ENCODE results near the gene IGF1R.

The IGF1R gene

DNA sequence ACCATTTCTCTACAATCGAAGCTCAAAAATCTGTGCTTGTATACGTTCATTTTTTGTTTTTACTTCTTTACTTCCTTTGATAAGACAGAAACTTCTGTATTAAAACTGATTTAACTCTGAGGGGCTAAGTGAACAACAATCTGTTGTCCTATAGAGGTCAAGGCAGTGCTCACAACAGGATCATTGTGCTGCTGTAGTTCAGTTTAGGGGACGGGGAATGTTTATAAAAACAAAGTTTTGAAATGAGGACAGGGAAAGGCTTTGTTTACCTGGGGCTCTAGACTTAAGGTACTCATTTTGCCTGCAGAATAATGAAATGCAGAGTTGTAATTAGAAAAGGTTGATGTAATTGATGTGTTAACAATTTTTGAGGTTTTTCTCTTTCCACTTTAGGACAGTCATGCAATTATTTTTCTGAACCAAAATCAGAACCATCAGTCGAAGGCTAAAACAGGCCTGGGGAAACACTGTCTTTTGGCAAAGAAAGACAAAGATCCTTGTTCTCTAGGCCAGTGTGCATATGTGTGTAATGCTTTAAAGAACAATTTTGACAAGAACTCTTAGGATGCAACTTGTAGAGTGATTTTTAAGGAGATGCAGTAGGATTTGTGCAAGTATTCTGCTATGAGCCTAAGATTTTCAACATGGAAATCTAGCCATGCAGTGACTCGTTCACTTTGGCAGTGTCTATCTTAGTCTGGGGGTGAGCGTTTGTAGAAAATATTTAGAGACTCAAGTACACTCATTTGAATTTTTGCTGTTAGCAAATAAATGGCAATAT, 194.0 kb downstream of the IGF1R start:
- no peak for DNase-seq

DNA sequence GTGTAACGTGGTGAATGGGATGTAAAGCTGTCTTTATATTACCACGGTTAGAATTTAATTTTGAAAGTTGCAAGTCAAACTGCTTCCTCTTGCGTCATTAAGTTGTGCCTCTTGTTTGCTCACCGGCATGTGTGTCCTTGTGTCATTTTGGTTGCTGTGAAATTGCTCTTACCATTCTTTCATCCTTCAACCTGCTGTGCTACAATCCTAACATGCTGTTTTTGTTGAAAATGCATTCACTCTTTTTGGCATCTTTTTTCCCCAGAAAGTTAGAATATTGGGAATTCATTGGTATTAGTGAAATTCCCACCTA, 194.6 kb downstream of the IGF1R start:
- DNase-seq: no peak

DNA sequence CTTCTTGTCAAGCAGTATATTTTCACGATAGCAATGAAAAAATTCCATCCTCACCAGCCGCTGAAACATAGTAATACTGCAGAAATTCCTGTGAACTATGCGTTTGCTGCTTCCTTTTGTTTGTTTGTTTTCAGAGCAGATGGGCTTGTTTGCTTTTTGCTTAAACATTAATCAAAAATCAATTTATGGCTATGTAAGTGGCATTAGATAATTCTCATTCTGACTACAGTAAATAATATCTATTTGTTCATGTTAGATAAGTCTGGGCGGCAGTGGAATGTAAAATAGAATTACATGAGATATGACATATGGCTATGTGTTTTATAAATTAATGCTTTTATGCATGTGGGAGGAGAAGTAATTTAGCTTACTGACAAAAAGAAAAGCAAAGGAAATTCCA, 195.5 kb downstream of the IGF1R start:
- peak; percentile 68 for DNase-seq

DNA sequence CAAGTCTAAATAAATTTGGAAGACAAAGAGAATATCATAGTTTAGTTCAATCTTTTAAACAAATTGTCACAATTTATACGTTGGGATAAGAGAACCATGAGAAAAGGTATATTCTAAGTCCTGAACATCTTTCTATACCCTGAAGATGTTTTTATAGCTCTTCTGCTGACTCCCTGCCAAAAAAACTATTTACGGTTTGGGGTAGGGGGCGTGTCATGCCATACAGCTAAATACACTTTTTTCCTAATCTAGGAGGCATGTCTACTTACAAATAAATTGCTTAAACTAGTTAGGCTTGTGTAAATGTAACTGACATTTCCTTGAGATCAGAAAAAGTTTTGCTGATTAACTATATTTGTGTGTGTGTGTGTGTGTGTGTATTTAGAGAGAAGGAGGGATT, 195.9 kb downstream of the IGF1R start:
- DNase-seq: peak; percentile 38

DNA sequence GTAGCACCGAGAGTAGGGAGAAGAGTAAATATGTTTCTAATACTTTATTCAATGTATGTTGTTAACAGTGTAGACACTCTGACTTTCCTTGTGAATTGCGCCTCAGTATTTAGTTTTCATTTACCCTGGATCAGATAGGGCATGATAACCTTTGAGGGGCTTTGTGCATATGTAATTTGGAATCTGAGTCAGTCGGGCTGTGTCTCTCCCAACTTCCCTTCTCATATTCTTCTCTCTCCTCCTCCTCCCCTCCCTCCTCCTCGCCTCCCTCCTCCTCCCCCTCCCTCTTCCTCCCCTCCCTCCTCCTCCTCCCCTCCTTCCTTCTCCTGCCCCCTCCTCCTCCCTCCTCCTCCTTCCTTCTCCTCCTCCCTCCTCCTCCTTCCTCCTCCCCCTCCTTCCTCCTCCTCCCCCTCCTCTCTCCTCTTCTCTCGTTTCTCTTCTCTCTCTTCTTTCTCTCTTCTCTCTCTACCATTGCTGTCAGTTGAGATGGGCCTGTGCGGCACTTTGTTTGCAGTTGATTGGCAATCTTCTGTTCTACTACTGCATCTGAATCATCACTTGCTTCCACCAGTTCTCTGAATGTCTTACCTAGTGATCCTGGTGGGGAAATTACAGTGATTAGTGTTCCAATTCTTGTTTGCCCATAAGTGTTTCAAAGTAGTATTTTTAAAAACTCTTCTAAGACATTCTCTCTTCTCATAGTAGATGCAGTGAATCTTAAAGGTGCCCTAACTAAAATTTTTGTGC, 197.0 kb downstream of the IGF1R start:
- DNase-seq: no peak

DNA sequence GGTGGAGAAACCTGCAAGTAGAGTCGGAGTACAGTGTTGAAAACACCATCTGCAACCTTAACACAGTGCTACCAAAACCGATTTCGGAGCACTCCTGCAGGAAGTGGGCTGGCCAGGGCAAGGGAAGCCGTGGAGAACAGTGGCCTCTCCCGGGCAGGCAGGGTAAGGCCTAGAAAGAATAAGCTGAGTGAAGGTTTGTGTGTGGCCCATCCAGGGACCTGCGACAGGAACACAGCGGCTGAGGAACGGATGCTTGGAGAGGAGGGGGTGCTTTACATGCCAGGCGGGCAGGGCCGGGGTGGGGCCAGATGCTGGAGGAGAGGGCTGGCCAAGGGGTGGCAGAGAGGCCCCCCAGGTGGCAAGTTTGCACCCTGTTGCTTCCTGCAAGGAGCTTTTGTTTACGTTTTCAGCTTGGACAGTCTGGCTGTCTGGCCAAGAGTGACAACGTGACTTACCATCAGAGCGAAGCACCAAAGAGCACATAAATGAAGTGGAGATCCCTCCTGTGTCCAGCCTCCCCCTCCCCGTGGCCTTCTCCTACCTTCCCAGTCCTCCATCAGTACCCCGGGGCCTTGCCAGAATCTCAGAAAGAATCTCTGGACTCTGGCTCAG, 202.7 kb downstream of the IGF1R start:
- peak; percentile 80 for DNase-seq

DNA sequence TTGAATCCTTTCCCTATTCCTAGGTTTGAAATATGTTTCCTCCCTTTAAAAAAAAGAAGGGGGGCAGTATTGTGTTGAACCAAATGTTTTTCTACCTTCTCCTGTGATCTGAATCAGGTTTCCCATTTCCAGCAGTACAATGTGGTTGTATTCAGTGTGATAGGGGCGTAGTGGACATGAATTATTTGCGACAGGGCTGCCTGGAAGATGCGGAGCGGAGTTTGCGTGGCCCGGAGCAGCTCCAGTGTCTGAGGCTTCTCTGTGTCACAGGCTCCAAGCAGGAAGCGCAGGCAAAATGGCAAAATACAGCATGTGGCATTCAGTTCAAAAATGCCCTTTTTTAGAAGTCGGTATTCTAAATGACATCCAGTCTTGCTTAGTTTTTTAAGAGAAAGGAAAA, 204.8 kb downstream of the IGF1R start:
- DNase-seq: peak; percentile 84

DNA sequence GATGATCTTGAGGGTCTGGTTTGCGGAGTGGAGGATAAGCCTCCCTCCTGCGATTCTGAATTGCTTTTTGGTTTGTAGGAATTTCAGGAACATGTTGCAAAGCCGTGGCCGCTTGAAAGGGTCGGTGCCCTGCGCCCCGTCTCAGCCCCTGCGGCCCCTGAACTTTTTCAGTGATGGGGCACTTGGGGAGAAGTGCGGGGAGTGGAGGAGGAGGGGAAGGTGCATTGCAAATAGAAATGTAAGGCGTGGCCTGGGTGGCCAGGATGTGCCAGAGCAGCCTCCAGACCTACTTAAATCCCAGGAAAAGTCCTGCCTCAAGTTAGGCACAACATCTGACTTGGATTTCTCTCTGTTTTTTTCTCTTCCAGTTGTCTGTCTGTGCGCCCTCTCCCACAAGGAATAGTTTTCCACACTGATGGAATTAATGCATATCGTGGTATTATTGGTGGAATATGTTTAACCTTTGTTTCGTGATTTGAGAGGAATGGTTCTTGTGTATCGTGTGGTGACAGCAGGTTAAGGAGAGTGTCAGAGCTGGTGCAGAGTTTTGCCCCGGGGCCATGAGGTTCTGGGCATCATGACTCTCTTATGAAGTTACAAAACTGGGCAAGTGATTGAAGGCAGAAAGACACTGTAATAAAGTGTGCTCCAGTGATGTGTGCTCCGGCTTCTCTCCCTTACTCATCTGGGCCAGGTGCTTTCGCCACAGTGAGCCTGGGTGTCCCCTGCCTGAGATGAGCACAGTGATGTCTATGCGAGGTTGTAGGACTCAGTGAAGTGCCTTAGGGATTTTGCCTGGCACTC, 205.5 kb downstream of the IGF1R start:
- DNase-seq: no peak

DNA sequence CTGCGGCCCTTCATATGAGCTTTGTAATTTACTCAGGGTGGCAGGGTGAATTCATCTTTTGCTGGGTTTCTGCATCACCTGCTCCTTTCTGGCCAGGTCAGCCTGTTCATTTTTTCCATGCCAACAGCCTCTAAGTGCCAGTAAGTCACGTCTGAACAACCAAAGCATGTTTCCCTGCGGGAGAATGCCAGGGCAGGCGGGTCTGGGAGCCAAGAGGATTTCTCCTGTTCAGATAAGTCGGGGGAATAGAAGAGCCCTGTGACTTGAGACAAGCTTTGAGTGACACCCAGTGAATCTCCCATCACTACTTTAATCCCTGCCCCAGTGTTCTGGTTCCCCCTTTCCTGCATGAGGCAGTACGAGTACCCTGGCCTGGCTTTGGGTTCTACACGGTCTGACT, 206.2 kb downstream of the IGF1R start:
- no peak for DNase-seq

DNA sequence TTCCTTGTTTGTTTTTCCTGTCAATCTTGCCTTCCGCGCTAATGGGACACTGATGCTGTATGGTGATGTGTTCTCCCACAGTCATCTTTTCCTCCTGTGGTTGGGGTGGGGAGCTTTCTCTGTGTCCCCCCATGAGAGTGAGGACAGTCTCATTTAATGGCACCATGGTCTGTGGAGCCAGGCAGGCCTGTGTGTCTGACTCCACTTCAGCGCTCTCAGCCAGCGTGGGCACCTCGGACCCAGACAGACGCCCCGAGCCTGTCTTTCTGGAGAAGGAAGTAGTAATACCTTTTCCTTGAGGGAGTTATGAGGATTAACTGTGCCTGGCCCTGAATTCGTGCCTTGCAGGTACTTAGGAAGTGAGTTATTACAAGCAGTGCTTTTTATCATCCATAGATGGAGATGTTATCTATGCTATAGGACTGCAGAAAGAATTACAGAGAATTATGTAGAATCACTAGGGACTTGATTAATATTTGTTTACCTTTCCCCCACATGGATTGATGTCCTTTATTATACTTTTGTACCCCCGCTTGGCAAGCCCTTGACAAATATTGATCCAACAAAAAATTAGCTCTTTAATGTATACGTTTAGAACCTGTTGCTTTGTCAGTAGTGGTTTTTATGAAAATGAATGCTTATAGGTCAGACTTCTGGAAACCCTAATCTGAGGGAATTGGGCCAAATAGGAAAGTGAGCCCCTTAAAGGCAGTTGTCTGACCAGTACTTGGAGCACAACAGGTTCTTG, 206.9 kb downstream of the IGF1R start:
- peak; percentile 57 for DNase-seq

DNA sequence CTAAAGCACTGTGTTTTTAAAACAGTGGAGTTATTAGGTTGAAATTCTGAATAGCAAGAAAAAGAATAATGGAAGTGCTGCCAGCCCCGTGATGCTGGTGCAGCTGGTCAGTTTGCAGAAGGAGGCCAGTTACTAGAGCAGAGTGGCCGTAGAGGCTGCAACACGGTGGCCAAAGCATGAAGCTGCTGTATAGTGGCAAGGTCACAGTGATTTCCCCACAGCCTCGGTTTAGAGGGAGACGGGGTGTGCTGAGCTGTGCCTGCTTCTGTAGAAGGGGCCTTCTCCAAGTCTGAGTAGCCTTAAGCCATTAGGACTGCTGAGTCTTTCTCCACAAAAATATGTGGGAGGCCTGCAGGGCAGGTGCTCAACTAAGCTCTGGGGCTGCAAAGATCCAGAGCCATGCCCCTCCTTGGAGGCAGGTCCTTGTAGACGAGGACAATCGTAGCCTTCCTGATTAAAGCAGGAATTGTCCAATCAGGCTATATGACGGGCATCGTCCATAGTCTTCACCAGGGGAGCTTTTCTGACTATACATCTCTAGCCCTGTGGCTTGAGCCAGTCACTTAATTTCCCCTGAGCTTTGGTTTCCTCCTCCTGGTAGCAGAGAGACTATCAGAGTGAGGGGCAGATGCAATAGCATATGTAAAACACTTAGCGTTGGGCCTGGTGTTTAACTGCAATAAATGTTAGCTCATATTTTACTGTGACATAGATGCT, 207.6 kb downstream of the IGF1R start:
- DNase-seq: no peak

DNA sequence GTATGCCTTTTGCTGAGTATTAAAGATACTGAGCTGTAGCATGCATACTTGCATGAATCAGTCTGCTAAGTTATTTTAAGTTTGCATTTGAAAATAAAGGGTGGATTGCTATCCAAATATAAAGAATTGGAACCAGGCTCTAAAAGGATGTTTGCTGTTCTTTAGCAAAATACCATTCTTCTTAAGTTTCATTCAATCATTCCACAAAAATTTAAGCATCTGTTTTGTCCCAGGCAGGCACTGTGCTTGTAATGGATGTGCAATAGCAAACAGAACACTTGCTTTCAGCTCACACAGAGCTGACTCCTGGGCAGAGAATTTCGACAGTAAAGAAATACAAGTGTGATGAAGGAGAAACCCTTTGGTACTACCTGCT, 208.2 kb downstream of the IGF1R start:
- DNase-seq: no peak

DNA sequence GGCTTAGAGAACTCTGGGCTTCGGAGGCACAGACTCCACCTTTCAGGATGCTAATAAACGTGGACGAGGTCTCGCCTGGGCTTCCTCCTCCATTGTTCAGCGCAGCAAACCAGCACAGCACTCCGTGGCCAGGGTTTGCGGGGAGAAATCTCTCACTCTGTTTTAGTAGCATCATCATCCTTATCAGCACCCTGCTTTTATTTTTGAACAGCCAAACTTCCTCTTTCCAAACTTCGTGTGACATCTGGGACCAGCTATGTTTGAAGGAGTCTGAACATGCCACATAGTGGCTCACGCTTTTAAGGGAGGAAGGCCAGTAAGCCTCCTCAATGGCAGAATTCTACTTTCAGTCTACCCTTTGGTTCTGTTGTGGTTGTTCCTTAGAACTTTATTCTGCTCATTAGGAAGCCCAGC, 210.3 kb downstream of the IGF1R start:
- DNase-seq: no peak

DNA sequence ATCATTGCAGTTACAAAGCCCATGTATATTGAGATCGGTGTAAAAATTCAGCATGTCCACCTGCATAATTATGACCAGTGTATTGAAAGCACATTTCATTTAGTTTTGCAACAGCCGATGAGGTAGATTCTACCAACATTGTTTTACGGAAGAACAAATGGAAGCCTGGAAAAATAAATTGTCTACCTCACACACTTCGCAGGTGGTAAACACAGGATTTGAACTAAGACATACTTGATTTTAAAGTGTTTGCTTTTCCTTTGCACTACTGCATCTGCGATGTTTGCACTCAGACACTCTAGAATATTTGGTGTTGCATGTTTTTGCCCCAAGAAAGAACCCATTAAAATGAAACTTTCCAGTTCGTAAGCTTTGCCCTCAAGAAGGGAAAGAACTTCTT, 210.8 kb downstream of the IGF1R start:
- no peak for DNase-seq

DNA sequence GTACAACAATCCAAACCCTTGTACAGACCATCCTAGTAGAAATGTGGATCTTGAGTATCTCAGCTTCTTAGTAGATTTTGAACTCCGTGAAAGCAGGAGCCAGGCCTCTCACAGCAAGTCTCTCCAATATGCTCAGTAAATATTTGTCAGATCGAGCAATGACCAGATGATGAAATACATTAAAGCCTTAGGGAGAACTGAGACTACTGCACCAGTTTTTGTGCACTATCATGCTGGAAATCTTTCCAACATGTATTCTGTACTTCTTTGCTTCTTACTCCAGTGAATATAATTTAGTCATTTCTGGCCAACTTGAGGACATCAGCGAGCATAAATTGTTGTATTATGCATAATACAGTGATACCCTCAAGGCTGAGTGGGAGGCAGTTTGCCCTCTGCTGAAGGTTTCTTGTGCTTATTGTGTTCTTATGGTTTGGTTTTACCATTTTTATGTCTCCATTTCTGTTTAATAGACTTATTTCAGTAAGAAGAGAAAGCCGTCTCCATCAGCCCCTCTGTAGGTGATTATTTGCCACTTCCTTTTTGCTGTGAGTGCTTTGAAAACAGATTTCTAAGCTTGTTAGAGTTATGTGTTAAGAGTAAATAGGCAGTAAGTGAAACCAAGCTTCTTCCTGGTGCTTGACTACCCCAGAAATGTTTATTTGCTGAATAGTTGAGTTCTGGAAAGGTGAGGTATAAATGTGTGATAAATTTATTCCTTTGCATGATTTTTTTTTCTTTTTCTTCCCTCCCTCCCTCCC, 212.1 kb downstream of the IGF1R start:
- no peak for DNase-seq

DNA sequence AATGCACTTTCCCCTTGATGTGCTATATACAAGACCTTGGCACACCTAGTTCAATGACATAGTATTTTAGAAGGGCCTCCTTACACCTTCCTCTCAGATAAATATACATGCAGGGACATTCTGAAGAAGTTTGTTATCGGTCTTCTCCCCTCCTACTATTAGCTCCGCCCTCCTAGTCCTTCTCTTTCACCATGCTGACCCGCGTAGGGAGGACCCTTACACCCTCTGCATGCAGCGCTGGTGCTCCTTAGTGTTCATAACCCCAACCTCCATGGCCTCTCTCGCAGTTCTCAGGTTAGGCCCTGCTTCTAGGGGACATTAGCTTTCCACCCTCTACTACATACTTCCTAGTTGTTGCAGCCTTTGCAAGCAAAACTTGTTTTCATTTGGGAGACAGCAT, 212.8 kb downstream of the IGF1R start:
- no peak for DNase-seq

DNA sequence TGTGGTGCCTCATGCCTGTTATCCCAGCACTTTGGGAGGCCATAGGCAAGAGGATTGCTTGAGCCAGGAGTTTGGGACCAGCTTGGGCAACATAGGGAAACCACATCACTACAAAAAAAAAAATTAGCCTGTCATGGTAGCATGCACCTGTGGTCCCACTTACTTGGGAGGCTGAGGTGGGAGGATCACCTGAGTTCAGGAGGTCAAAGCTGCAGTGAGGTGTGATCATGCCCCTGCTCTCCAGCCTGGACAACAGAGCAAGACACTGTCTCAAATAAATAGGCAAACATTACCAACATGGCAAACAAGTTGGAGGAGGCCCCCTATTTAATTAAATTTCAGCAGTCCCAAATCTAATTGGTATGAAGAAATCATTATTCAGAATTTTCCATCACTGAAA, 215.6 kb downstream of the IGF1R start:
- no peak for DNase-seq

DNA sequence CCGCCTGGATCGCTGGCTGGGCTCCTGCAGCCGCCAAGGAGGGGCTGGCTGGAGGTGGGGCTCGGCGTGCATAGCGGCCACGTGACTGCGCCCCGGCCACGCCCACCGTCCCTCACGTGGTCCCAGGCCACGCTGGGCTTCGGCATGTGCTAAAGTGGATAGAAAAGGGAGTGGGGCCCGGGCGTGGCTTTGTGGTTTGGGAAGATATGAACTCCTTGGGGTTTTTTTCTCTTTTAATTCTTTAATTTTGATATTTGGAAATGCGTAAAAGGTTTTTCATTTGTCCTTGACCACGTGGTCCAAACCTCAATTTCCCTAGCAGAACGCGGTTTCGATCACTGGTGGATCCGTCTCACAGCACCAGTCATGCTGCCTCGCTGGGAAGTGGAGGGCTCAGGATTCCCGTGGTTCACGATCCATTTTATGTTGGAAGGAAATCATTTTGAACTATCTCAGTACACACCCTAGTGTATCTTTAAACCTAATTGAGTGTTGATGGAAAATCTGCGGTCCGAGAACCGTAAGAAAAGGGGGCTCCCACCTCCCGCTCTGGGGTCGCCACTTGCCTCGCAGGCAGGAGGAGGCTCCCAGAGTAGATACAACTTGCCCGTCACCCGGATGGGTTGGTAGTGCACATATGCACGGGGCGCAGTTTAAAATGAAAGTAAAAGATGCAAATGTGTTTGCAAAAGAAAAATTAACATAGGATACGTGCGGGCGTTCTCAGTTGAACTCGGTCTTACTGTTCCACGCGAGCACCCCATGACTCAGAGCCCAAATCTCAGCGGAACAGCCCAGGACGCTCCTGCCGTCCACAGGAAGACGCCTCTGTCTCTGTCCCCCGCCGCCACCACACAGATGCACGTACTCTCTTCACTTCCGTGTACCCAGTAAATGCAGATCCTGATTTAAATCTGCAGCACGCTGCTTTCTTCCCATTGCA, 217.3 kb downstream of the IGF1R start:
- peak; percentile 88 for DNase-seq

DNA sequence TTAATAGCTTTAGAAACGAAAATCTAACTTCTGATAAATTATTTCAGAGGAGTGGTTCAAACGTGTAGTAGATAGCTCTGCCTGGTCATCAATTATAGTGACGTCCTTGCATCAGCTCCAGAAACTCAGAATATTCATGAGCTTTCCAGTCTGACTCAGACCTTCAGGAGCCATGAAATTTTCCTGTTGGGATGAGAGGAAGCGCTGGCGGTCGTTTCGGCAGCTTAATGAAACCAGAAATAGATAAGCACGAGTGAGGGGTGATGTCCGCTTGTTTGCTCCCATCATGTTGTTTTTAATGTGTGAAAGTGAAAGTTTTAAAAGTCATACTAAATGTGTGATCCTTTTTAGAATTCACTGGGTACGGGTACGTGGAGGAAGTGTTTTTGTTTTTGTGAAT, 218.2 kb downstream of the IGF1R start:
- no peak for DNase-seq

DNA sequence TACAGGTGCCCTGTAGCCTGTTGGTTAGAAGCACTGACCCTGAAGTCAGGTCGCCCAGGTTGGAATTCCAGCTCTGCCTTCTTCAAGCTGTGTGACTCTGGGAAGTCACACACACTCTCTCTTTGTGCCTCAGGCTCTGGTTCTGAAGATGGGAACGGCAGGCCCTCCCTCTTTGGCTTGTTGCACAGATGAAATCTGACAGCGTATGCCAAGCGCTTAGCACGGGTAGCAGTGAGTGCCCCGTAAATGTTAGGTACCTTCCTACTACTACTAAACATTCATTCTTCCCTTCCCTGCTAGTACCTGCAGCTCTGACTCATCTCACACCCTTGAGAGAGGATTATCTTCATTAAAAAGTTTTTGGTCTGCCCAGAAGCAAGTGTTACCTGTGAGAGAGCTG, 220.2 kb downstream of the IGF1R start:
- DNase-seq: no peak

Data from NCI-H69 (cell line).